Ureter (tissue), 1 donor: ENCODE results near the gene PLPP7. TPM values are rescaled to one million over a fixed set of nuclear protein-coding genes. Genes with fewer than 3 reads are reported as not detected.

Source experiments
- DNase-seq: peaks from one replicate; pipeline ENCODE4 v3.0.0-alpha.2; 2020; ENCODE audit warnings: low spot score
- total RNA-seq: library from RNA; stranded (reverse); gene quantifications from one replicate; pipeline ENCODE4 v1.2.4, GENCODE V29; 2023
- donor health status: DM: yes; HTN: yes; CAD: no.

Gene PLPP7
- total RNA-seq, 1 donor from 2014 or later: 3.9 TPM

DNA sequence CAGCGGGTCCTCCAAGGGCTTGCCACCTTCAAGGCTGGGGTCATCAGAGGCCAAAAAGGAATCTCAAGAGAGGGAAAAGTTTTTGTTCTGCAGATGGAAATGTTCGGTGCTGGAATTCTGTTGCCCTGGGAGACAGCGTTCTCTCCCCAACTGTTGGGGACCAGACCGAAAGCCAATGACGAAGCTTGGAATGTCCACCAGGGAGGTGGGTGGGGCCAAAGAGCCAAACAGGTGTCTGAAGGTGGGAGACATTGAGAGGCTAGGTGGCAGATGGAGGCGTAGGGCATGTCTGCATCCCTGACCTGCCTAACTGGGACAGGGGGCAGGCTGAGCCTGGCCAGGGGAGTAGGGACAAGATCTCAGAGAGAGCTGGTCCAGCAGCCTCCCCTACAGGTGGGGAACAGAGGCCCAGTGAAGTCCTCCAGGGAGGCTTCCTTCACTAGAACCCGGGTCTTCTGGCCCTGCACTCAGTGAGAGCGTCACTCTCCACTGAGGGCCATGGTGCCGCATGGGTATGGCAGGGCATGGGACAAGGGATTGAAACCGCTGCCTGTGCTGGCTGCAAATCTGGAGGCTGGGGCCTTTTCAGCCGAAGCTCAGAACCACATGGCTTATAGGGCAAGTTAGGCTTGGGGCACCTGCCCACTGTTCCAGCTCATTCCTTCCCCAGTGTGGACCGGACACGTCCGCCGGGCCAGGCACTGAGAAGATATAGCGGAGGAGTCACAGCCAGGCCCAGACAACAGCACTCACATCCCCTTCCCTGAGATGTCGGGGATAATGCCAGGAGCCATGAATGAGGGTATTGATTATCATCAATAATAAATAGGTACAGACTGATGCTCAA lies 8.2 kb upstream of the PLPP7 start:
- DNase-seq: no peak

DNA sequence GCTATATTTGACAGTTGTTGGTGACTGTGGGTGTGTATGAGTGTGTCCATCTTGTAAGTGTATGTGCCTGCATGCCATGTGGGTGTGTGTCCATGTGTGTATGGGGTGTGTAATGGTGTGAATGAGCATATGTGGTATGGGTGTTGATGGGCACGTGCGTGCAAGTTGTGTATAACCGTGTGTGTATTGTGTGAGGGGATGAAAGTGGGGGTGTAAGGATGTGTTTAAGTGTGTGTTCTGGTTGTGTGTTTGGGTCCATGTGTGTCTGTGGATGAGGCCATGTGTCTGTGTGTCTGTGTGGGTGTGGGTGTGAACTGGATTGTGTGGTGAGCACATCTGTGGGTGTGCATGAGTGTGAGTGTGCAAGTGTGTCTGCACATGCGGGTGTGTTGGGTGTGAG lies 7.3 kb upstream of the PLPP7 start:
- no peak for DNase-seq

DNA sequence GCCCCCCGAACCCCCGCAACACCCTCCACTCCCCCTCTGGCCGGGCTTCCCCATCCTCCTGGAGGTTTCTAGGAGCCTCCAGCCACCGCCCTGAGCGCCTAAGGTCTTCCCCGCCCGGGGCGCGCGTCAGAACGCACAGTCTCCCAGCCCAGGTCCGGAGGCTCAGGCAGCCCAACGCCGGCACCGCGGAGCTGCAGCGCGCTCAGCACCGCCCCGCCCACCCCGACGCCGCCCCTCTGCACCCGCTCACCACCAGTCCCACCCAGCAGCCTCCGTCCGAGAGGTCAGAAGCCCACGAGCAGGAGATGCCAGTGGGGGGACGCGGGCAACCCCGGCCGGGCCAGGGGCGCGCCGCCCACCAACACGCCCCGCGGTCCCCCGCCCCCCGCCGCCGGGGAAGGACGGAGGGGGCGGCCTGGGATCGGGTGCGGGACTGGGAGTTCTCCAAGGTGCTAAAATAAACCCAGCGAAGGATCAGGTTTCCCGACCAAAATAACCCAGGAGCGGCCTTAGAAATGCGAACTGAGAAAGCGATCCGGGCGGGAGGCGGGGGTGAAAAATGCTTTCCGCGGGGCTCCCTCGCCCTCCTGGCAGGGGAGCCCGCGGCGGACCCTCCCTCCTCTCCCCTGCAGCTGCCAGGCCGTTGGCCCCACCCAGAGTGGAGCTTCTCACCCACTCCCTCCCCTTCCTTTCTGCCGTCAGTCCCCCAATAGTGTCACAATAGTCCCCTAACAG lies 6.7 kb upstream of the PLPP7 start:
- no peak for DNase-seq

DNA sequence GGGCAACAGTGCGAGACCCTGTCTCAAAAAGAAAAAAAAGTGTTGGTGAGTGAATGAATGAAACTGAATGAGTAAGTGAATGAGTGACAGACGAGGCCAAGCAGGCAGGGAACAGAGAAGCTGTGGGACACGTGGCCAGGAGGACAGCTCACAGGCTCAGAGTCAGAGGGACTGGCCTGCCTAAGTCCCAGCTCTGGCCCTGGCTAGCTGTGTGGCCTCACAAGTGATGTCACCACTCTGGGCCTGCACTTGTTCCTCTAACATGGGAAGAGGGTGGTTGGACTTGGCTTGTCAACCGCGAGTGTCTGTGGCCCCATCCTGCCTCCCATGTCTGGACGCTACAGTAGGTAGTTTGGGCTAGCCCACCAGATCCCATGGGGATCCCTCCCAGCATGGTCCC lies 4.7 kb upstream of the PLPP7 start:
- DNase-seq: no peak

DNA sequence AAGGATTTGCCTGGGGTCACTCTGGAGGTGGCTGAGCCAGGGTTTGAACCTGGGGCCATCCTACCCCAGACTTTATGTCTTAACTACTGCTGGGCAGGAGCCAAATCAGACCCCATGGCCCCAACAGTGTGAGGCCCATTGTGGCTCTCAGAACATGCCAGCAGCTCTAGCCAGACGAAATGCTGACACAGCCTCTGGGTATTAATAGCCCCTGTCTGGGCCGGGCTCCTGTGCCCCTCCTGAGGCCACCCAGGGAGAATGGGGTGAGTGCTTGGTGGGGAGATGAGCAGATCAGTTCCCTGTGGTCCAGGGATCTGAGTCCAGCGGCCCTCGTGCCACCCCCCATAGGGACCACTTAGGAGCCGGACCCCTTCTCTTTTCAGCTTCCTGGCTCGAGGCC lies 2.2 kb upstream of the PLPP7 start:
- no peak for DNase-seq

DNA sequence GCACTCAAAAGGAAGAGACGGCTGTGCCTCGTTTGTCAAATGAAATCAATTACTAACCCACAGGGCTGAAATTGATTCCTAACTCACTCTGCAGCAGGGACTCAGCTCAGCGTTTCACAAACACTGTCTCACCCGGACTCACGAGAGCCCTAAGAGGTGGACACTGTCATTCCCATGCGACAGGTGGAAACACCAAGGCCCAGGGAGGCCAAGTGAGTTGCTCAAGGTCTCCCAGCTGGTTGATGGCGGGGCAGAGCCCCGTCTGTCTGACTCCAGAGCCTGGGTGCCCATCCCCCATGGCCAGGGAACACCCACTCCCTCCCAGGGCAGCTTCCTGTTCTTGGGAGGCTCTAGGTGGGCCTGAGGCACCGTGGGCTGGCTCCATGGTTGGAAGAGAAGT lies 1.3 kb upstream of the PLPP7 start:
- DNase-seq: no peak

DNA sequence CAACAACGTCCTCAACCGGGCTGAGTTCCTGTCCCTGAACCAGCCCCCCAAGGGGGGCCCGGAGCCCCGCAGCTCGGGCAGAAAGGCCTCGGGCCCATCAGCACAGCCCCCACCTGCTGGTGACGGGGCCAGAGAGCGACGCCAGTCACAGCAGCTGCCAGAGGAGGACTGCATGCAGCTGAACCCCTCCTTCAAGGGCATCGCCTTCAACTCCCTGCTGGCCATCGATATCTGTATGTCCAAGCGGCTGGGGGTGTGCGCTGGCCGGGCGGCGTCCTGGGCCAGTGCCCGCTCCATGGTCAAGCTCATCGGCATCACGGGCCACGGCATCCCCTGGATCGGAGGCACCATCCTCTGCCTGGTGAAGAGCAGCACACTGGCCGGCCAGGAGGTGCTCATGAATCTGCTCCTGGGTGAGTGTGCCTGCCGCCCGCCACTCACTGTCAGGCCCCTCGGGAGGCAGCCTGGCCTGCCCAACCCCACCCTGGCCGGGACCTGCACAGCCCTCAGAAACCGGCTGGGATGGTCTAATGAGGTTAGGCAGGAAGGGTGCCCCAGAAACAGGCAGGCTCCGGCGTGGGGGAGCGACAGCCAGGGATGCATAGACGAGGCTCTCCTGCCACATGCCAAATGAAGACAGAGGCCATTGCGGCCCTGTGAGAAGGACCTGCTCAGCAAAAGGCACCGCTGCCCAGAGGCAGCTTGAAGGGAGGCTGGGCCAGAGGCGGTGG lies 678 bp downstream of the PLPP7 start:
- DNase-seq: no peak

DNA sequence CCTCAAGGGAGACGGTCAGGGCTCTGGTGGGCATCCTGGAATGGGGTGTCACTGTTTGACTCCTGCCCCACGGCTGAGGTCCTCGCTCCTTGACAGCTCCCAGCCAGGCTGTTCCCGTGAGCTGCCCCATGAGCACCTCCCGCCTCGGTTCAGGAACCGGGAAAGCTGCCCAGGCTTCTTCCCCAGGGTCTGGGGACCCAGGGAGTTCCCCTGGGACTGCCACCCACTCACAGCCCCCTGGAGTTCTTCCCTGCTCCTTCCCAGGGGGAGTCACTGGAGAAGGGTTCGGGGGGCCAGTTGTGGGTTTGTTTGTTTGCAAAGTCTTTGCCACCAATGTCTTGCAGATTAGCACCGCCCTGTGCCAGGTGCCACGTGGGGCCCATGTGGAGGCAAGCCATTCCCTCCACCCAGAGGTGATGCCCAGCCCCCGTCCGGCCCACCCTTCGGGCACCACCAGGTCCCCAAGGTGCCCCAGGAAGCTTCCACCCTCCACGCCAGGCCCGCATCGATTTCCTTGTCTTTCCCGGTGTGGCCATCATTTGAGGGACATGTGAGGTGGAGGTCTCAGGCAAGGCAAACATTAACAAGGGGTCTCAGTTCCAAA lies 1.3 kb downstream of the PLPP7 start:
- DNase-seq: no peak

GRCh38 chr9:131291795-131292315 lies 2.3 kb downstream of the PLPP7 start:
- DNase-seq: no peak

DNA sequence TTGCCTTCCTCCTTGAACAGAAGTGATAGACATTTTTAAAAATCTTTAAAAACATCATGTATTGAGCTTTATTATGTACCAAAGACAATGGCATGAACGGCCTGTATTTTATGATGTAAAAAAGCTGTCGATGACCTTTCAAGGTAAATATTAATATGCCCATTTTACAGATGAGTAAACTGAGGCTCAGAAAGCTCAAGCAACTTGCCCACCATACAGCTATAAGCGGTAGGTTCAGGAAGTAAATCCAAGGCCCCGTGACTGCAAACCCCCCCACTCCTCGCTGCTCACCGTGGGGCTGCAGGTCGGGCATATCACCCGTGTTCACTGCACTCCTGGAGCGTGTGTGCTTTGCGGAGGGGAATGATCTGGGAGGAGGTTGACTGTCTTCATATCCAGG lies 3.4 kb downstream of the PLPP7 start:
- no peak for DNase-seq

- DNase-seq: no peak
Observed at GRCh38 chr9:131296460-131296859, 6.9 kb downstream of the PLPP7 start.

DNA sequence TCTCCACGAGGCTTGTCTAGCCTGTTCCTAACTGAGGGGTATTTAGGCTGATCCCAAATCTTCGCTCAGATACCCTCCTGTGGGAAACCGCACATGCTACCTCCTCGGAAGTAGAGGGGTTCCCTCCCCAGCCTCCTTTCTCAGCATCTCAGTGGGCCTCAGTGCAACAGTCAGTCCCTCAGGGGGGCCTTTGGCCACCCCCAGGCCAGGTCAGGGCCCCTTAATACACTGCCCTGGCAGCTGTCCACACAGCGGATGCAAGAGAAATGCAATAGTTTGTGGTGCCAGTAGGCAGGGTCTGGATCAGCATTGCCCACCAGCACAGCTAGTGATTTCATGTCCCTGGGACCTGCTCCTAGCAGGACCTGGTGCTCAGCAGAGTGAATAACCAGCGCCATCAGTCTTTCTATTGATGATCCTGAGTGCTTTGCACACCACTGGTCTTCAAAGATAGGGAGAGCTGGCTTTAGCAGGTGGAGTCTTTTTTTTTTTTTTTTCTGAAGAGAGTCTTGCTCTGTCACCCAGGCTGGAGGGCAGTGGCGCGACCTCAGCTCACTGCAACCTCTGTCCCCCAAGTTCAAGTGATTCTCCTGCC lies 7.5 kb downstream of the PLPP7 start:
- no peak for DNase-seq

- no peak for DNase-seq
Observed at GRCh38 chr9:131297903-131298302, 8.4 kb downstream of the PLPP7 start.

DNA sequence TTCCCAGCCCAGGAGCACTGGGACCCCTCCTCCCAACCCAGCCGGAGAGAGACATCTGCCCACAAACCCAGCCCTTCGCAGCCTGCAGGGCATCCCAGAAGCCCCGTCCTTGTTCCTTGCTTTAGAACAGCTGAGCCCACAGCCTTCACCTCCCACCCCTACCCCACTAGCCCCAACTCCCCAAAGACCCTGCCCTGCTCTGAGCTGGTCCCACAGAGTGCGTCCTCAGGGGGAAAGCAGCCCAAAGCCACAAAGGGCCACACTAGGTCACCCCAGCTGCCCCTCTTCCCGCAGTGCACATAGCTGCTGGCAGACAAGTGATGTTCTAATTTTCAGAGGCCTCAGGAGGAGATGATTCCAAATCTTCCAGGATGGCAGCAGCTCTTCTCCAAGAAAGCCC lies 8.8 kb downstream of the PLPP7 start:
- DNase-seq: no peak

GRCh38 chr9:131298816-131299215 lies 9.3 kb downstream of the PLPP7 start:
- DNase-seq: no peak

GRCh38 chr9:131299346-131299960 lies 9.9 kb downstream of the PLPP7 start:
- DNase-seq: no peak

GRCh38 chr9:131299961-131300347 lies 10.4 kb downstream of the PLPP7 start:
- DNase-seq: no peak

DNA sequence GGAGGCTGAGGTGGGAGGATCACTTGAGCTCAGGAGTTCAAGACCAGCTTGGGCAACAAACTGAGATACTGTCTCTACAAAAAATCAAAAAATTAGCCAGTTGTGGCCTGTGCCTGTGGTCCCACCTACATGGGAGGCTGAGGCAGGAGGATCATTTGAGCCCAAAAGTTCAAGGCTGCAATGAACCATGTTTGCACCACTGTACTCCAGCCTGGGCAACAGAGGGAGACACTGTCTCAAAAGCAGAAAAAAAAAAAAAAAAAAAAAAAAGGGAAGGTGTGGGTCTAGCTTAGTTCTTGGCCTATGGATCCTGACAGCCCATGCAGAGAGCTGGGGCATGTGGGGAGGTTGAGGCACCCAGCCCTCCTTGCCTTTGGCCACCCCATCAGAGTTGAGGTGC lies 10.9 kb downstream of the PLPP7 start:
- DNase-seq: no peak

DNA sequence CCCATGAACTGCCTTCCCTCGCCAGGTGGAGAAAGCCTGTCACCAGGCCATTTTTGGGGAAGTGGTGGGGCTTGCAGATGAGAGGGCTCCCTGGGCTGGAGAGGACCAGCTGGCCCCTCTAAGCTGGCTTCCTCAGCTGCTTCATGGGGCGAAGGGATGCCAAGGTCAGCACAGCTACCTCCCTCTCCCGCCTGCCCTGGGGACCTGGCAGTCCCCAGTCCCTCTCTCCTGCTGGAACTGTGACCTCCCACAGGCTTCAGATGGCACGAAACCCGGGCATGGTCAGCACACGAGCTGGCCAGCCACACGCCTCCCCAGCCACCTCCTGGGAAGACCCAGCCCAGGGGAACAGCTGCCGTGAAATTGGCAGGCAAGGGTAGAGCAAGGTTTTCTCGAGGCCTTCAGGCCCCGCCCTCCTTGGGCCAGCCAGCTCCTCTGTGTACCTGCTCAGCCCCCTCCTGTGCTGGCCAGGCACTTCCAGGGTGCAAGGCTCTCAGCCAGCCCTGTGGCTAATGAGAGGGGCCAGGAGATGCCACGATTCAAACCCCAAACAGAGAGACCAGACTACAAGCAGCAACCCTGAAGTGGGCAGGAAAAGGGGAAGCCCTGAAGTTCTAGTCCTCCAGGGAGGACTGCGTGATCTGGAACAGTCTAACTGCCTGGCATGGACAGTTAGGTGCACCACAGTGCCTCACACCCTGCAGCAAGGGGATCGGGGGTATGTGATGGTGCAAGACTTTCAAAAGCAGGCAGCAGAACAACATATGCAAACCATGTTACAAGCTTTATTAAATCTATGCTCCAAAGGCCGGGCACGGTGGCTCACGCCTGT lies 12.9 kb downstream of the PLPP7 start:
- no peak for DNase-seq
